HG02938 (cell line): ENCODE data around the gene ABL2.
A peak's percentile ranks its signal among the peaks of the same experiment; 100 is the strongest.
"Not testable (repeated sequence)": the region's sequence is repeated elsewhere in the genome, so short reads cannot be mapped to it uniquely, and the experiment has no call there.

Experiments
- ATAC-seq: cut with Tn5 transposase; IDR thresholded peaks from one replicate; pipeline ENCODE4 v1.9.1; 2021; ENCODE audit warnings: mild to moderate bottlenecking, moderate library complexity; ENCODE audit not compliant: unreplicated experiment

Gene ABL2

GRCh38 chr1:179175011-179175841 is 54.3 kb downstream of the ABL2 start:
- ATAC-seq, result no peak

- not testable (repeated sequence) for ATAC-seq
Measured at GRCh38 chr1:179170468-179170770, 59.1 kb downstream of the ABL2 start.

DNA sequence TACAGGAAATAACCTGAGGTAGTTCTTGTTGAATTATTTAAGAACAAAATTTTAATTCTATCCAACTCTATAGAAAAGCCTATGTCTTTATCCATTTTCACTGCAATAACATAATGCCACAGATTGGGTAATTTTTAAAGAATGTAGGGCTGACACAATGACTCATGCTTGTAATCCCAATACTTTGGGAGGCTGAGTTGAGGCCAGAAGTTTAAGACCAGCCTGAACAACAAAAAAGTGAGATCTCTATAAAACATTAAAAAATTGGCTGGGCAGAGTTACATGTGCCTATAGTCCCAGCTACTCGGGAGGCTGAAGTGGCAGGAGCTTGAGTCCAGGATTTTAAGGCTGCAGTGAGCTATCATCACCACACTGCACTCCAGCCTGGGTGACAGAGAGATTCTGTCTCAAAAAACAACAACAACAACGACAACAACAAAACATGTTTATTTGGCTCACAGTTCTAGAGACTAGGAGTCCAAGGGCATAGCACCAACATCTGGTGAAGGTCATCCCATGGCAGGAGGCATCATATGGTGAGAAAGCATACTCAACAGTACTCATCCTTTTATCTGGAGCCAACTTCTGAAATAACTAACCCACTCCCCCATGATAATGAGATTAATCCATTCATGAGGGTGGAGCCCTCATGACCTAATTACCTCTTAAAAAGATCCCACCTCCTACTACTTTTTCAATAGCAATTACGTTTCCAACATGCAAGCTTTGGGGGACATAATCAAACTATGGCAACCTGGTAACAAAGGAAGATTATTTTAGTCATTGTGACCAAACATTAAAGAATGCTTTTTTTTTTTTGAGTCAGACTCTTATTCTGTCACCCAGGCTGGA is 59.6 kb downstream of the ABL2 start:
- no peak for ATAC-seq

DNA sequence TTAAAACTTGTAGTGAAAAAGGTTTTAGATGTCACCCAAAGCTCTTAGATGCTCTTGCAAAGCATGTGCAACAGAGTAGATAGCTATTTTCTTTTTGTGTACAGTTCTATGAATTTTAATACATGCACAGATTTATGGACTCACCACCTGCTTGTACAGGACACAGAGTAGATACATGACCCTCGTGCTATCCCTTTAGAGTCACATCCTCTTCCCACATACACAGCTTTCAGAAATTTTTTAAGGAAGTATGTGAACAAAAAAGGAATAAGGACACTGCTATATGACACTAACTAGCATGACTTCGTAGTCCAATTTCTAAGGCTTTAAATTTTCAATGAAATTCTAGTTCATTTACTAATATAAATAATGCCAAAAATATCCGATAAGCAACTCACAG is 60.9 kb downstream of the ABL2 start:
- no peak for ATAC-seq

GRCh38 chr1:179167955-179168354 is 61.5 kb downstream of the ABL2 start:
- ATAC-seq, result no peak

DNA sequence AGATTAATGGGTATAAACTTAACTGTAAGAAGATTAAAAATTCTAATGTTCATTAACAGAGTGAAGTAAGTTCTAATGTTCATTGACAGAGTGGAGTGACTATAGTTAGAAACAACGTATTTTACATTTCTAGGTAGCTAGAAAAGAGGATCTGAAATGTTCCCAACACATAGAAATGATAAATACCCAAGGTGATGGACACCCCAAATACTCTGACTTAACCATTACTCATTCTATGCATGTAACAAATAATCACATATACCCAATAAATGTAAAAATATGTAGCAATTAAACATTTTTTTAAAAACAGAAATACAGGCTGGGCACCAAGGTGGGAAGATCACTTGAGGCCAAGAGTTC is 62.1 kb downstream of the ABL2 start:
- ATAC-seq, result peak; percentile 64

- peak; percentile 10 for ATAC-seq
Measured at GRCh38 chr1:179166663-179167417, 62.6 kb downstream of the ABL2 start.

DNA sequence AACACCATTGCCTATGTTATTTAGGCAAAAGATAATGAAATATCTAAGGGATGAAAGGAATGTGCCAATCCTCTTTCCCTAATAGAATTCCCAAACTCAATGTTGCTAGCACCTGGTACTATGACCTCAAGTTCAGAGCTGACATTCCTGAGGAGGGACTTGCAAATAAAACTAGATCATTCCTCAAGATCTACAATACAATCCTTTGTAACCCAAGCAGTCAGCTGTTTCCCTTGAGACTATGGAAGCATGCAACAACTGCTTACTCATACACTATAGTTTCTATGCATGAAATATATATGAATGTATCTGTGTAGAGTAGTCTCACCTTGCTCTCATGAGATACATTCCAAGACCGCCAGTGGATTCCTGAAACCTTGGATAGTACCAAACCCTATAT is 65.0 kb downstream of the ABL2 start:
- ATAC-seq, result no peak

GRCh38 chr1:179156708-179157107 is 72.8 kb downstream of the ABL2 start:
- no peak for ATAC-seq

DNA sequence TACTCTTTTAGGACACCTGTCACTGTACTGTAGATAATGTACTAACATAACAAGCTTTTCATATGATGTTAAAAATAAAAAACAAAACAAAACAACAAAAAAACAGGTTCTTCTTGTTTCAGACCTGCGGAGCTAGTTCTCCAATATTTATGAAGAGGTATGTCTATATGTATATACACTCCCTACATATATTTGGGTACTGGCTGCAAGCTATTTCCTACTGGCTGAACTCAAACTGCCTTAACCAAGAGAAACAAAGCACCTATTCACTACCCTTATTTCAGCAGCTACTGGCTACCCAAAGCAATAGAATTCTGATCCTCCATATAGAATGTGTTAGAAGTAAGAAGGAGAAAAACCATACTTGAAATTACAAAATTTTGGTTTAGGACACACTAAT is 73.5 kb downstream of the ABL2 start:
- ATAC-seq, result no peak

DNA sequence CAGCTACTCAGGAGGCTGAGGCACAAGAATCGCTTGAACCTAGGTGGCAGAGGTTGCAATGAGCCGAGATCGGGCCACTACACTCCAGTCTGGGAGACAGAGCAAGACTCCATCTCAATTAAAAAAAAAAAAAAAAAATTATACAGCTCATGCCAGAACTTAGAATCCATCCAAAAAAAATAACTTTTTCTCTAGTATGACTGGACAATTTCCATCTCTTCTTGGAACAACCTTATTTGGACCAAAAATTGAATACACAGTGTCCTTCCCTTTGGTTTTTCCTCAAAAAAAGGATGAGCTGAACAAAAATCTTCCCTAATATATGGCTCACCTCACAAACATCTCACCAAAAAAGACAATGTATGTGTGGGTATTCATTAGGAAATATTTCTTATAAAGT is 73.9 kb downstream of the ABL2 start:
- ATAC-seq, result no peak

DNA sequence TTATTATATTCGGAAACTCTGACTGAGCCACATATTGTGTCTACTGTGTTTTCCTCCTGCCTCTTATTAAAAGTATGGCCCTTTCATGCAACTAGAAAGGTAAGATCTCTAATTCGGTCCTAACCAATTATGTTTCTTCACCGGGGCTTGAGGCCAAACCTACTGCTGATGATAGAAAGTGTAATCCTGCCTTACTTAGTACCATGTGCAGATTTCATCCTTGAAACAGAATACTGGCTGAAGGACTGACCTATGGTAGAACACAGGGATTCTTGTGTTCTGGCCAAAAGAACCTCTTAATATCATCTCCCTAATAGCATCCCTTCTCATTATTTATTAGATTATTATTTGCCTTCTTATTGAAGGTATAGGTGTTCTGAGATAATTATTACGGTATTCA is 75.0 kb downstream of the ABL2 start:
- no peak for ATAC-seq

DNA sequence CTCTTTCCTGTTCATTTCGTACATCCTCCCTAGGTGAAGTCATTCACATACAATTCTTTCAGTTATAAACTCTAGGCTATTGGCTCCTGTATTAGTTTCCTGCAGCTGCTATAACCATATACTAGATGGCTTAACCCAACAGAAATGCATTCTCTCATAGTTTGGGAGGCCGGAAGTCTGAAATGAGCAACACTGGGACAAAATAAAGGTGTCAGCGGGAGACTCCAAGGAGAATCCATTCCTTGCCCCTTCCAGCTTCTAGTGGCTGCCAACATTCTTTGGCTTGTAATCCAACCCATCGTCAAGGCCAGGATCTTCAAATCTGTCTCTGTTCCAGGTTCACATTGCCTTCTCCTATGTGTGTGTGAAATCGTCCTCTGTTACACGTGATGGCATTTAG is 76.3 kb downstream of the ABL2 start:
- no peak for ATAC-seq

DNA sequence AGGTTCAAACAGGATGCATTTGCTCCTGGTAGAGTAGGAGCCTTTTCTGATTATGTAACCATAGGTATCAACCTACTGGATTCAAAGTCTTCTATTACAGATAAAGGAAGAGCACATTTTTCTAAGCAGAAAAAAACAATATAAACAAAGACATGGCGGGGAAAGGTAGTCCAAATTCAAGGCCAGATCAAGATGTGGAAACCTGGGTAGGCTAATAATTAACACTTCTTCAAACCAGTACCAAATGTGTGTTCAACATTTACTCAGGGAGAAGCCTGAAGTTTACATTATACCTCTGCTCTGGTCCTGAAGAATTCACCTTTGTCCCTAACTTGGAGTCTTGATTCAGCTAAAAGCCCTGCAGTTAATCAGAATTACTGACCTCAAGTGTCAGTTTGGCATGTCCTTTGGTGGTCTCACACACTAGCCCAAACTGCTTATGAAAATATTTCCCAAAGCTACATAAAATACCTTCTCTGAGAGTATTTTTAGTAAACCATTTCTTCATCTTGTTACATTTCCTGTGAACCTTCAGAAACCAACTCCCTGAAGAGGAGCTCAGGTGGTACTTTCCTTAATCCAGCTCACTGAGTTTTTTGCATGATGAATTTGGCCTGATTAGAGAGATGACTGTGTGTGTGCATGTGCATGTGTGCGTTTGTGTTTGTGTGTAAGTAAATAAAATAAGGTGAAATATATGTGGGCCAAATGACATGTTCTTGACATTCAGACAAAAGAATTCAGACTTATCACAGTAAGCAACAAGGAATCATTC is 77.4 kb downstream of the ABL2 start:
- no peak for ATAC-seq

DNA sequence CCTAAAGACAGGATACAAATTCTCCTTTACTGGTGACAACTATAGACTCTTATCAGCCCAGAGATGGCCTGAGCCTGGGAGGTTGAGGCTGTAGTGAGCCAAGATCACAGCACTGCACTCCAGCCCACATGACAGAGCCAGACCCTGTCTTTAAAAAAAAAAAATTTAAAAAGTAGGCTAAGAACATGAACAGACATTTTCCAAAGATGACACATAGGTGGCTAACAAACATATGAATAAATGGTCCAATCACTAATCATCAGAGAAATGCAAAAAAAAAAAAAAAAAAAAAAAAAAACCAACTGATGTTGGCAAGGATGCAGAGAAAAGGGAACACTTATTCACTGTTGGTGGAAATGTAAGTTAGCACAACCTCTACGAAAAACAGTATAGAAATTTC is 82.6 kb downstream of the ABL2 start:
- ATAC-seq, result no peak

- no peak for ATAC-seq
Measured at GRCh38 chr1:179146476-179146875, 83.0 kb downstream of the ABL2 start.

DNA sequence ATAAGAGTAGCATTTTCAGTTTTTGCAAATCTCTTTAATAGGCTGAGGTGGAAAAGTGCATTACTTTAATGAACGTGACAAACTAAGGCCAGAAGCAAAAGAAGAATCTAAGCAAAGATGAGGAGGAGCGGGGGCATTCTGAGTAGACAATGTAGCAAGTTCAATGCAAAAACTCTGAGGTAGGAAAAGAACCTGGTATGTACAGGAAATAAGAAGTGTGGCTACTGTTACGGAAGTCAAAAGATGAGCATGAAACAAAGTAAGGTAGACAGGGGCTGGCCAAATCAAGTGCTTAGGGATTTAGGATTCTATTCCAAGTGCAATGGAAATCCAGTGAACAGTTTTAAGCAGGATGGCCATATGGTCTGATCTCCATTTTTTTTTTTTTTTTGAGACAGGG is 84.0 kb downstream of the ABL2 start:
- ATAC-seq, result no peak

- ATAC-seq, result no peak
Measured at GRCh38 chr1:179144626-179145025, 84.9 kb downstream of the ABL2 start.

- no peak for ATAC-seq
Measured at GRCh38 chr1:179143322-179143721, 86.2 kb downstream of the ABL2 start.

GRCh38 chr1:179142889-179143299 is 86.6 kb downstream of the ABL2 start:
- ATAC-seq, result no peak
